GM12872 (cell line): ENCODE measurements around the gene NSD2.

Experiments
- CTCF ChIP-seq: IDR thresholded peaks from 3 replicates; pipeline ENCODE4 v1.5.1; 2011; ENCODE audit warnings: low read depth, mild to moderate bottlenecking, low read length, moderate library complexity; ENCODE audit not compliant: insufficient read depth

NSD2 gene

GRCh38 chr4:1948232-1948631 lies 77.0 kb downstream of the NSD2 start:
- TF ChIP-seq CTCF, result no peak

GRCh38 chr4:1948892-1949436 lies 77.8 kb downstream of the NSD2 start:
- TF ChIP-seq CTCF, result no peak

- no peak for TF ChIP-seq CTCF
Measured at GRCh38 chr4:1950369-1950768, 79.2 kb downstream of the NSD2 start.

- TF ChIP-seq CTCF, result no peak
Measured at GRCh38 chr4:1952058-1952700, 81.0 kb downstream of the NSD2 start.

GRCh38 chr4:1952719-1953118 lies 81.5 kb downstream of the NSD2 start:
- TF ChIP-seq CTCF, result no peak

- no peak for TF ChIP-seq CTCF
Measured at GRCh38 chr4:1953335-1953734, 82.1 kb downstream of the NSD2 start.

- TF ChIP-seq CTCF, result no peak
Measured at GRCh38 chr4:1956631-1957030, 85.4 kb downstream of the NSD2 start.
